GM19397 (cell line): ENCODE measurements around the gene MICAL2.

ENCODE experiments used
- ATAC-seq: cut with Tn5 transposase; IDR thresholded peaks from one replicate; pipeline ENCODE4 v1.9.1; 2021; ENCODE audit warnings: mild to moderate bottlenecking, moderate library complexity; ENCODE audit not compliant: unreplicated experiment

The MICAL2 gene

GRCh38 chr11:12200991-12201985 is 90.9 kb downstream of the MICAL2 start:
- no peak for ATAC-seq

GRCh38 chr11:12202661-12203310 is 92.4 kb downstream of the MICAL2 start:
- no peak for ATAC-seq

GRCh38 chr11:12204506-12204905 is 94.1 kb downstream of the MICAL2 start:
- no peak for ATAC-seq

- ATAC-seq: no peak
Measured at GRCh38 chr11:12205330-12205729, 94.9 kb downstream of the MICAL2 start.

- no peak for ATAC-seq
Measured at GRCh38 chr11:12206529-12206928, 96.1 kb downstream of the MICAL2 start.

- ATAC-seq: no peak
Measured at GRCh38 chr11:12207384-12208150, 97.2 kb downstream of the MICAL2 start.

- ATAC-seq: no peak
Measured at GRCh38 chr11:12209096-12209495, 98.7 kb downstream of the MICAL2 start.

GRCh38 chr11:12210200-12210599 is 99.8 kb downstream of the MICAL2 start:
- ATAC-seq: no peak

- ATAC-seq: no peak
Measured at GRCh38 chr11:12211331-12212065, 101.1 kb downstream of the MICAL2 start.

GRCh38 chr11:12212174-12212820 is 101.9 kb downstream of the MICAL2 start:
- ATAC-seq: no peak

GRCh38 chr11:12212821-12213185 is 102.4 kb downstream of the MICAL2 start:
- ATAC-seq: no peak

GRCh38 chr11:12213883-12214282 is 103.5 kb downstream of the MICAL2 start:
- no peak for ATAC-seq

- ATAC-seq: no peak
Measured at GRCh38 chr11:12214751-12215150, 104.4 kb downstream of the MICAL2 start.

GRCh38 chr11:12215181-12215593 is 104.8 kb downstream of the MICAL2 start:
- no peak for ATAC-seq

- no peak for ATAC-seq
Measured at GRCh38 chr11:12216041-12216451, 105.7 kb downstream of the MICAL2 start.

GRCh38 chr11:12216671-12217374 is 106.4 kb downstream of the MICAL2 start:
- no peak for ATAC-seq

GRCh38 chr11:12217879-12218278 is 107.5 kb downstream of the MICAL2 start:
- no peak for ATAC-seq

- ATAC-seq: no peak
Measured at GRCh38 chr11:12218909-12219308, 108.5 kb downstream of the MICAL2 start.

- ATAC-seq: no peak
Measured at GRCh38 chr11:12219757-12220156, 109.4 kb downstream of the MICAL2 start.

- no peak for ATAC-seq
Measured at GRCh38 chr11:12220305-12220704, 109.9 kb downstream of the MICAL2 start.
